Measurements from ENCODE around the gene LARGE2.

LARGE2 gene

GRCh38 chr11:45933131-45933831 is 10.8 kb downstream of the LARGE2 start:
- no peak overlapping the region for H2AFZ ChIP-seq (ENCODE audit: low read depth, low read length)
- peaks cover 40% of the 10 kb centered on the region for H3K36me3 ChIP-seq (ENCODE audit: insufficient read depth, low read length)
- H3K4me3 ChIP-seq (ENCODE audit: low read length) = no peak overlapping the region
- no peaks in the 10 kb centered on the region for H3K9me3 ChIP-seq (ENCODE audit: low read length)
- H3K4me1 ChIP-seq (ENCODE audit: insufficient read depth, low read length) = no peaks in the 10 kb centered on the region
- no peaks in the 10 kb centered on the region for H3K27me3 ChIP-seq (ENCODE audit: insufficient read depth, low read length)

- Histone ChIP-seq H3K27me3 (ENCODE audit: insufficient read depth, low read length) (no peaks in the 10 kb centered on the region), H3K4me3 (ENCODE audit: low read length) (no peak overlapping the region), H2AFZ (ENCODE audit: low read depth, low read length) (no peak overlapping the region), H3K4me1 (ENCODE audit: insufficient read depth, low read length) (no peaks in the 10 kb centered on the region), H3K9me3 (ENCODE audit: low read length) (no peaks in the 10 kb centered on the region), H3K36me3 (ENCODE audit: insufficient read depth, low read length) (peaks cover 40% of the 10 kb centered on the region)
Measured at GRCh38 chr11:45933846-45934579, 11.6 kb downstream of the LARGE2 start.

- Histone ChIP-seq H2AFZ (ENCODE audit: low read depth, low read length) (no peak overlapping the region), H3K4me3 (ENCODE audit: low read length) (no peak overlapping the region), H3K36me3 (ENCODE audit: insufficient read depth, low read length) (peaks cover 40% of the 10 kb centered on the region), H3K9me3 (ENCODE audit: low read length) (no peaks in the 10 kb centered on the region), H3K27me3 (ENCODE audit: insufficient read depth, low read length) (no peaks in the 10 kb centered on the region), H3K4me1 (ENCODE audit: insufficient read depth, low read length) (no peaks in the 10 kb centered on the region)
Measured at GRCh38 chr11:45934580-45935318, 12.3 kb downstream of the LARGE2 start.

GRCh38 chr11:45935349-45936064 is 13.1 kb downstream of the LARGE2 start:
- Histone ChIP-seq H2AFZ (ENCODE audit: low read depth, low read length) (no peak overlapping the region), H3K4me1 (ENCODE audit: insufficient read depth, low read length) (no peaks in the 10 kb centered on the region), H3K27me3 (ENCODE audit: insufficient read depth, low read length) (no peaks in the 10 kb centered on the region), H3K4me3 (ENCODE audit: low read length) (no peak overlapping the region), H3K36me3 (ENCODE audit: insufficient read depth, low read length) (peaks cover 40% of the 10 kb centered on the region), H3K9me3 (ENCODE audit: low read length) (no peaks in the 10 kb centered on the region)

- H3K9me3 ChIP-seq (ENCODE audit: low read length) = no peaks in the 10 kb centered on the region
- H3K27me3 ChIP-seq (ENCODE audit: insufficient read depth, low read length) = no peaks in the 10 kb centered on the region
- no peaks in the 10 kb centered on the region for H3K4me1 ChIP-seq (ENCODE audit: insufficient read depth, low read length)
- H3K4me3 ChIP-seq (ENCODE audit: low read length) = no peak overlapping the region
- H2AFZ ChIP-seq (ENCODE audit: low read depth, low read length) = no peak overlapping the region
- H3K36me3 ChIP-seq (ENCODE audit: insufficient read depth, low read length) = peaks cover 44% of the 10 kb centered on the region
Measured at GRCh38 chr11:45936511-45937054, 14.1 kb downstream of the LARGE2 start.

- H3K4me3 ChIP-seq (ENCODE audit: low read length) = no peak overlapping the region
- H3K4me1 ChIP-seq (ENCODE audit: insufficient read depth, low read length) = no peaks in the 10 kb centered on the region
- no peaks in the 10 kb centered on the region for H3K27me3 ChIP-seq (ENCODE audit: insufficient read depth, low read length)
- no peaks in the 10 kb centered on the region for H3K9me3 ChIP-seq (ENCODE audit: low read length)
- no peak overlapping the region for H2AFZ ChIP-seq (ENCODE audit: low read depth, low read length)
- peaks cover 47% of the 10 kb centered on the region for H3K36me3 ChIP-seq (ENCODE audit: insufficient read depth, low read length)
Measured at GRCh38 chr11:45937916-45938315, 15.5 kb downstream of the LARGE2 start.

- peaks cover 43% of the 10 kb centered on the region for H3K36me3 ChIP-seq (ENCODE audit: insufficient read depth, low read length)
- H3K9me3 ChIP-seq (ENCODE audit: low read length) = no peaks in the 10 kb centered on the region
- no peaks in the 10 kb centered on the region for H3K27me3 ChIP-seq (ENCODE audit: insufficient read depth, low read length)
- no peak overlapping the region for H3K4me3 ChIP-seq (ENCODE audit: low read length)
- H3K4me1 ChIP-seq (ENCODE audit: insufficient read depth, low read length) = no peaks in the 10 kb centered on the region
- no peak overlapping the region for H2AFZ ChIP-seq (ENCODE audit: low read depth, low read length)
Measured at GRCh38 chr11:45939836-45940235, 17.4 kb downstream of the LARGE2 start.

- Histone ChIP-seq H3K36me3 (ENCODE audit: insufficient read depth, low read length) (peaks cover 45% of the 10 kb centered on the region), H2AFZ (ENCODE audit: low read depth, low read length) (no peak overlapping the region), H3K27me3 (ENCODE audit: insufficient read depth, low read length) (no peaks in the 10 kb centered on the region), H3K4me3 (ENCODE audit: low read length) (no peak overlapping the region), H3K4me1 (ENCODE audit: insufficient read depth, low read length) (no peaks in the 10 kb centered on the region), H3K9me3 (ENCODE audit: low read length) (no peaks in the 10 kb centered on the region)
Measured at GRCh38 chr11:45941285-45941684, 18.8 kb downstream of the LARGE2 start.

- Histone ChIP-seq H3K4me3 (ENCODE audit: low read length) (no peak overlapping the region), H3K27me3 (ENCODE audit: insufficient read depth, low read length) (no peaks in the 10 kb centered on the region), H3K36me3 (ENCODE audit: insufficient read depth, low read length) (peaks cover 51% of the 10 kb centered on the region), H3K4me1 (ENCODE audit: insufficient read depth, low read length) (peaks cover 8% of the 10 kb centered on the region), H3K9me3 (ENCODE audit: low read length) (no peaks in the 10 kb centered on the region), H2AFZ (ENCODE audit: low read depth, low read length) (no peak overlapping the region)
Measured at GRCh38 chr11:45942381-45942780, 19.9 kb downstream of the LARGE2 start.

GRCh38 chr11:45945397-45945999 is 23.0 kb downstream of the LARGE2 start:
- Histone ChIP-seq H2AFZ (ENCODE audit: low read depth, low read length) (no peak overlapping the region), H3K4me1 (ENCODE audit: insufficient read depth, low read length) (peaks cover 31% of the 10 kb centered on the region), H3K36me3 (ENCODE audit: insufficient read depth, low read length) (peaks cover 56% of the 10 kb centered on the region)

GRCh38 chr11:45947885-45948284 is 25.4 kb downstream of the LARGE2 start:
- Histone ChIP-seq H3K36me3 (ENCODE audit: insufficient read depth, low read length) (peaks cover 55% of the 10 kb centered on the region), H3K4me3 (ENCODE audit: low read length) (no peak overlapping the region), H2AFZ (ENCODE audit: low read depth, low read length) (no peak overlapping the region), H3K9me3 (ENCODE audit: low read length) (no peaks in the 10 kb centered on the region), H3K27me3 (ENCODE audit: insufficient read depth, low read length) (no peaks in the 10 kb centered on the region), H3K4me1 (ENCODE audit: insufficient read depth, low read length) (peaks cover 31% of the 10 kb centered on the region)

More at GRCh38 chr11:45945397-45945999, 23.0 kb downstream of the LARGE2 start:
- H3K9me3 ChIP-seq (ENCODE audit: low read length) = no peaks in the 10 kb centered on the region
- no peak overlapping the region for H3K4me3 ChIP-seq (ENCODE audit: low read length)
- H3K27me3 ChIP-seq (ENCODE audit: insufficient read depth, low read length) = no peaks in the 10 kb centered on the region

GRCh38 chr11:45948356-45948755 is 25.9 kb downstream of the LARGE2 start:
- peaks cover 31% of the 10 kb centered on the region for H3K4me1 ChIP-seq (ENCODE audit: insufficient read depth, low read length)
- H3K36me3 ChIP-seq (ENCODE audit: insufficient read depth, low read length) = peaks cover 57% of the 10 kb centered on the region
- H3K27me3 ChIP-seq (ENCODE audit: insufficient read depth, low read length) = no peaks in the 10 kb centered on the region
- no peak overlapping the region for H2AFZ ChIP-seq (ENCODE audit: low read depth, low read length)
- no peak overlapping the region for H3K4me3 ChIP-seq (ENCODE audit: low read length)
- no peaks in the 10 kb centered on the region for H3K9me3 ChIP-seq (ENCODE audit: low read length)
